Heart left ventricle (tissue), 16 donors: ENCODE measurements around the gene PARP1. TPM values are rescaled to one million over a fixed set of nuclear protein-coding genes. Genes with fewer than 3 reads are reported as not detected.

ENCODE experiments used
- ATAC-seq, 4 donors: fragments of 200-7000 bp; cut with Tn5 transposase; one replicate each; pipeline ENCODE4 v1.9.1; 2020 to 2022; ENCODE audit warnings: moderate library complexity in 4 of 4, mild to moderate bottlenecking in 3 of 4, moderate number of reproducible peaks in 1 of 4
- DNase-seq, 5 donors: peaks; one replicate each; pipeline ENCODE4 v3.0.0-alpha.2; 2020
- H3K27ac ChIP-seq, 12 donors: fragments of 200-600 bp; sonication (generic) in 4 of 12; one replicate each; pipeline versions ENCODE4 v1.5.0 to v1.8.0; 2016 to 2022; ENCODE audit warnings: mild to moderate bottlenecking in 2 of 12
- H3K27me3 ChIP-seq, 9 donors: fragments of 200-600 bp; sonication (generic) in 2 of 9; one replicate each; pipeline versions ENCODE4 v1.5.1 to v1.8.0; 2016 to 2022; ENCODE audit warnings: mild to moderate bottlenecking in 3 of 9
- H3K36me3 ChIP-seq, 9 donors: fragments of 200-600 bp; sonication (generic) in 2 of 9; one replicate each; pipeline versions ENCODE4 v1.5.0 to v1.8.0; 2018 to 2022; ENCODE audit warnings: mild to moderate bottlenecking in 2 of 9
- H3K4me1 ChIP-seq, 12 donors: fragments of 200-600 bp; sonication (generic) in 4 of 12; one replicate each; pipeline versions ENCODE4 v1.5.0 to v1.8.0; 2016 to 2022; ENCODE audit warnings: mild to moderate bottlenecking in 3 of 12
- H3K4me3 ChIP-seq, 12 donors: fragments of 200-600 bp; sonication (generic) in 4 of 12; one replicate each; pipeline versions ENCODE4 v1.5.0 to v1.8.0; 2017 to 2022; ENCODE audit warnings: mild to moderate bottlenecking in 9 of 12, moderate library complexity in 4 of 12
- H3K9me3 ChIP-seq, 12 donors: fragments of 200-600 bp; sonication (generic) in 4 of 12; one replicate each; pipeline versions ENCODE4 v1.5.0 to v1.8.0; 2016 to 2022; ENCODE audit warnings: mild to moderate bottlenecking in 1 of 12
- CTCF ChIP-seq, 12 donors: fragments of 200-600 bp; sonication (generic) in 4 of 12; IDR thresholded peaks; one replicate each; pipeline versions ENCODE4 v1.5.0 to v1.8.0; 2018 to 2022; ENCODE audit warnings: antibody characterized with exemption in 12 of 12, mild to moderate bottlenecking in 5 of 12
- POLR2A ChIP-seq, 2 donors: fragments of 450-650 bp; IDR thresholded peaks; one replicate each; pipeline ENCODE4 v1.6.1; 2017; ENCODE audit warnings: antibody characterized with exemption in 2 of 2, mild to moderate bottlenecking in 2 of 2, moderate library complexity in 2 of 2
- WGBS, 4 donors: extraction: QIAGEN DNeasy Blood & Tissue Kit in 2 of 4; methylation state at CpG; one replicate each; pipeline versions ENCODE4 v1.1.5 to v1.1.7; 2013 to 2018; 5-methylcytosine and 5-hydroxymethylcytosine counted together
- intact Hi-C, 10 donors: fragments of 100-400 bp; cut with DNase I; formaldehyde crosslinking; loops; one replicate each; pipeline versions ENCODE4 v1.11.1 to v1.14.2; 2022
- polyA plus RNA-seq, 2 donors: library from polyadenylated mRNA; stranded (reverse); fragments of 200-250 nt; gene quantifications; one replicate each; pipeline ENCODE4 v1.2.3, GENCODE V29; 2013
- total RNA-seq, 9 donors: library from RNA; depleted of rRNA in 2 of 9; stranded (reverse); fragments of >200 nt in 2 of 9; fragmentation: NEBNext Ultra II Directional in 3 of 9; extraction: Animal tissue kit (Norgen Biotek cat#: 25700) in 3 of 9; gene quantifications; one replicate each; pipeline versions ENCODE4 v1.1.0 to v1.2.4, GENCODE V29; 2016 to 2023
- donor health status: ischemic (EF 13 %, LVEDD 7.1; RV severe dilation, severe dysfunction).
- donor health status: healthy with polysubstance abuse.
- donor health status: DM: no; HTN: yes; CAD: no.
- donor health status: DM: no; HTN: no; CAD: no.
- donor health status: ischemic (EF 25% LVEDD 6.9; RV normal size, moderate dysfunction).
- donor health status: ischemic (EF 25% LVEDD 5.7; RV mildly dilated, moderate dysfunction).
- donor health status: healthy.
- donor health status: DM: yes; HTN: yes; CAD: no.
- donor health status: ischemic (EF 35%, LVEDD 5.7; RV mildly dilated, moderate dysfunction).
- donor health status: nonischemic (EF 11% LVEDD 7.7; RV severe dilation, severe dysfunction).
- donor health status: DM: yes; HTN: yes; CAD: no.
- donor health status: PGD.
- donor health status: ischemic (EF 29% LVEDD 5.4; RV normal size, mild dysfunction).
- donor health status: nonischemic (EF 23%, LVEDD 6.1; RV moderate dilation, normal function).

Gene PARP1
- total and polyA plus RNA-seq, 11 donors: 50.4 to 168 (median 111) TPM

DNA sequence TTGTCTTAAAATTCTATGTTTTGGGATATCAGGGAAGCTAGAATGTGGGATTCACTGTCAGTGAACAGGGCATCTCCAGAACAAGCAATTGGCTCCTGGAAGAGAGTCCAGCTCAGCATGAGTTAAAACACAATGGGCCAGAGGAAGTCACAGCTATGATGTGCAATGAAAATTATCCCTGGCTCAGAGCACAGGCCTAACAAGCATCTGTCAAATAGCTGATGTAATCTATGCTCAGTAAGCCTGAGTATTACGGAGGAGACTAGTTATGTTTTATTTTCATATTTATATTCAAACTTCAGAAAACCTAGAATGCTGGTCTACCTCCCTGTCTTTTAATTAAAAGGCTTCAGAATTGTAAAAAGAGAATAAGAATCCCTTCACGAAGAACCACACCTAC is 41.6 kb downstream of the PARP1 start:
- intact Hi-C loops: no loop called here
- Histone ChIP-seq H3K27me3 (no peaks in the 10 kb centered on the region), H3K9me3 (no peaks in the 10 kb centered on the region), H3K4me3 (no peak overlapping the region), H3K4me1 (peaks cover 0 to 37% (median 12%) of the 10 kb centered on the region in 12 donors), H3K27ac (peak overlapping the region in 1 of 12 donors; percentile 27), H3K36me3 (peaks cover 0 to 100% (median 96%) of the 10 kb centered on the region in 9 donors)
- TF ChIP-seq POLR2A (IDR thresholded peaks at IDR 0.05) (no peak), CTCF (IDR thresholded peaks at IDR 0.05) (no peak)
- WGBS, 4 donors: 74 to 83% (median 80%) methylated on average over 2 of the region's 2 CpGs
- ATAC-seq (no peak), DNase-seq (no peak)

- TF ChIP-seq POLR2A (IDR thresholded peaks at IDR 0.05): no peak
- no peak for TF ChIP-seq CTCF (IDR thresholded peaks at IDR 0.05)
- no peaks in the 10 kb centered on the region for H3K27me3 ChIP-seq
- no peak overlapping the region for H3K4me3 ChIP-seq
- peak overlapping the region in 1 of 12 donors; percentile 27 for H3K27ac ChIP-seq
- ATAC-seq (no peak), DNase-seq (no peak)
- intact Hi-C loops: no loop called here
- H3K4me1 ChIP-seq: peaks cover 0 to 32% (median 10%) of the 10 kb centered on the region in 12 donors
- 85 to 90% (median 90%) methylated on average over 5 of the region's 5 CpGs for WGBS, 4 donors
- H3K9me3 ChIP-seq: no peaks in the 10 kb centered on the region
- peaks cover 0 to 100% (median 98%) of the 10 kb centered on the region in 9 donors for H3K36me3 ChIP-seq
Observed at GRCh38 chr1:226365831-226366231, 42.1 kb downstream of the PARP1 start.

- peak in 2 of 4 donors; percentile 6 to 26 for ATAC-seq
- Histone ChIP-seq H3K4me3 (no peak overlapping the region), H3K9me3 (no peaks in the 10 kb centered on the region), H3K36me3 (peaks cover 0 to 100% (median 100%) of the 10 kb centered on the region in 9 donors), H3K27ac (peak overlapping the region in 10 of 12 donors; percentile 32 to 75 (median 66)), H3K4me1 (peaks cover 0 to 27% (median 9%) of the 10 kb centered on the region in 12 donors), H3K27me3 (no peaks in the 10 kb centered on the region)
- 59 to 72% (median 69%) methylated on average over 15 of the region's 15 CpGs for WGBS, 4 donors
- TF ChIP-seq CTCF (IDR thresholded peaks at IDR 0.05): no peak
- no peak for TF ChIP-seq POLR2A (IDR thresholded peaks at IDR 0.05)
- intact Hi-C loops: no loop called here
- DNase-seq: peak in 1 of 5 donors; percentile 41
Observed at GRCh38 chr1:226364901-226365565, 42.9 kb downstream of the PARP1 start.

DNA sequence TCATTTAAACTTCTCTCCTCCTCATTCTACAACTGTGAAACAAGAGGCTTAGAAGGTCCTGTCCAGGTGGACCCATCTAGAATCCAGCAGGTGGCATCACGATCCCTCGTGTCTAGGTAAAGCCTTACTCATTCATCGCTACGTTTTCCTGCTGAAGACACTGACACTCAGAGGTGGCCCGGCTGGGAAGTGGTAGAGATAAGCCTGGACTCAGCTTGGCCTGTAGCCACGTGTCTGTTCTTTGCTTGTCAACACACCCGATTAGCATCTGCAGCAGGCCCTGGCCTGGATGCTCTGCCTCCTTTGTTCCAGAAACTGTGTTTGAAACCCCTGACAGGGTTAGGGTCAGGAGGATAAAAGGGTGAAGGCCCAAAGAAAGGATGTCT is 43.4 kb downstream of the PARP1 start:
- Histone ChIP-seq H3K9me3 (no peaks in the 10 kb centered on the region), H3K4me3 (no peak overlapping the region), H3K27ac (peak overlapping the region in 11 of 12 donors; percentile 40 to 75 (median 64)), H3K36me3 (peaks cover 0 to 100% (median 100%) of the 10 kb centered on the region in 9 donors), H3K27me3 (no peaks in the 10 kb centered on the region), H3K4me1 (peaks cover 0 to 27% (median 9%) of the 10 kb centered on the region in 12 donors)
- DNase-seq (peak in 4 of 5 donors; percentile 59 to 87 (median 66)), ATAC-seq (peak; percentile 74 to 86 (median 81))
- intact Hi-C loops: no loop called here
- WGBS, 4 donors: 33 to 51% (median 42%) methylated on average over 7 of the region's 7 CpGs
- TF ChIP-seq POLR2A (IDR thresholded peaks at IDR 0.05) (no peak), CTCF (IDR thresholded peaks at IDR 0.05) (peak in 4 of 12 donors; percentile 7 to 27 (median 22))
